Activated CD4-positive, alpha-beta T cell treated with anti-CD3 and anti-CD28 coated beads, Interleukin-2, amount 50 U/mL, for 24 hours (primary cell): ENCODE results near the gene DPCD.
"Not testable (repeated sequence)": the region's sequence is repeated elsewhere in the genome, so short reads cannot be mapped to it uniquely, and the experiment has no call there.

Experiments
- DNase-seq, 2 donors: peaks; one replicate each; pipeline ENCODE4 v3.0.0-alpha.2; 2020; ENCODE audit warnings: low read depth in 1 of 2, low spot score in 1 of 2

Gene DPCD

GRCh38 chr10:101617102-101617823 is 29.1 kb downstream of the DPCD start:
- no peak for DNase-seq

- DNase-seq: no peak
These were observed 29.9 kb downstream of the DPCD start for GRCh38 chr10:101617824-101618568.

- no peak for DNase-seq
These were observed 30.8 kb downstream of the DPCD start for GRCh38 chr10:101618871-101619270.

GRCh38 chr10:101619983-101620382 is 31.9 kb downstream of the DPCD start:
- no peak for DNase-seq

- DNase-seq: no peak
These were observed 35.4 kb downstream of the DPCD start for GRCh38 chr10:101623528-101623927.

- DNase-seq: no peak
These were observed 36.5 kb downstream of the DPCD start for GRCh38 chr10:101624526-101625102.

- DNase-seq: no peak
These were observed 37.8 kb downstream of the DPCD start for GRCh38 chr10:101625821-101626412.

- no peak for DNase-seq
These were observed 41.9 kb downstream of the DPCD start for GRCh38 chr10:101629837-101630632.

GRCh38 chr10:101630633-101630920 is 42.5 kb downstream of the DPCD start:
- DNase-seq: no peak

- no peak for DNase-seq
These were observed 43.8 kb downstream of the DPCD start for GRCh38 chr10:101631821-101632475.

- DNase-seq: not testable (repeated sequence)
These were observed 45.4 kb downstream of the DPCD start for GRCh38 chr10:101633510-101633909.

- no peak for DNase-seq
These were observed 51.2 kb downstream of the DPCD start for GRCh38 chr10:101639141-101639900.

GRCh38 chr10:101643546-101643945 is 55.4 kb downstream of the DPCD start:
- no peak for DNase-seq

- DNase-seq: no peak
These were observed 55.9 kb downstream of the DPCD start for GRCh38 chr10:101644002-101644401.

GRCh38 chr10:101645659-101646058 is 57.5 kb downstream of the DPCD start:
- no peak for DNase-seq

GRCh38 chr10:101646364-101646763 is 58.2 kb downstream of the DPCD start:
- no peak for DNase-seq

GRCh38 chr10:101647255-101647654 is 59.1 kb downstream of the DPCD start:
- DNase-seq: no peak

GRCh38 chr10:101649525-101650085 is 61.5 kb downstream of the DPCD start:
- DNase-seq: no peak

GRCh38 chr10:101650863-101651262 is 62.7 kb downstream of the DPCD start:
- no peak for DNase-seq

GRCh38 chr10:101651336-101651735 is 63.2 kb downstream of the DPCD start:
- no peak for DNase-seq
